MM.1S (cell line): Measurements from ENCODE around the gene INPP4B.

Experiments used
- CTCF ChIP-seq: fragments of 300-600 bp; sonication (generic); IDR thresholded peaks from 2 replicates; pipeline ENCODE4 v1.5.1; 2016; ENCODE audit warnings: antibody characterized with exemption, low read length, mixed read lengths
- EZH2 ChIP-seq: fragments of 300-600 bp; sonication (generic); optimal IDR thresholded peaks from 2 replicates; pipeline ENCODE3; 2017; ENCODE audit warnings: low read depth, mild to moderate bottlenecking, antibody characterized with exemption, low read length, mixed read lengths
- EZH2phosphoT487 ChIP-seq: fragments of 300-600 bp; sonication (generic); IDR thresholded peaks from 2 replicates; pipeline ENCODE4 v1.6.1; 2018; ENCODE audit warnings: antibody characterized with exemption, low read length

GRCh38 chr4:142141224-142141623 is 704.9 kb downstream of the INPP4B start:
- no peak for TF ChIP-seq CTCF
- no peak for TF ChIP-seq EZH2
- no peak for TF ChIP-seq EZH2phosphoT487
